ENCODE results near the gene PRDM11.

DNA sequence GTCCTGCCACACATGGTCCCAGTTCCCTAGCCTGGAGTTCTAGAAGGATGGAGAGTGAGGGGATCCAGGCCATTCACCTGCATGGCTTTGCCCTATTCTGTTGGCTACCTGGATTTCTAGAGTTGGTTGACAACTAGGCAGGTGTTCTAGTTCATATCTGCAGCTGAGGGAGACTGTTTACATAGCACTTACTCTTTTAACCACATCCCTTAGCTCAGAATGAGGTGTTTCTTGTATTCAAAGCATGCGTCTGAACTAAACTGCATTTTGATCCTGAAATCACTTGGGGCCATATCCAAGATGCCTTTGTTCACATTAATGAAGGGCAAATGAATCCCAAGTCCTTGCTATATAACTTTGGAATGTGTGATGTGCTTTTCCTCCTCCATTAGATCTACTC, 78.8 kb downstream of the PRDM11 start:
- TF ChIP-seq EP300 (IDR thresholded peaks at IDR 0.05) (no peak), CTCF (IDR thresholded peaks at IDR 0.05) (no peak)

All from stomach (tissue), 4 donors.